ENCODE data around the gene PLA2G1B.

DNA sequence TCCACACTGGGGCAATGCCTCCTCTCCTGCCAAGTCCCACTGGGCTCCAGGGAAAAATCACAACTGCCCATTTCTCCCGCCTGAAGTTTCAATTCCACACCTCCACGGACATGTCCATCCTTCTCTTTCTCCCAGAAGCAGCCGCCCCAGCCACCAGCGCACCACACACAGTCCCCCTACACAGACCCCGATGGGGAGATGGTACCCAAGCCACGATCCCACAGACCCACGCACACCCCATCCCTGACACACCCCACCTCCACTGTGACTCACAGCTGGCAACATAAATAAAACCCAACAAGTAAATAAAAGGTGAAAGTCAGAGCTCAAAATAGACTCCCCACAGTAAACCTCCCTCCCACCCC is 38.7 kb upstream of the PLA2G1B start:
- TF ChIP-seq CTCF (IDR thresholded peaks at IDR 0.05): no peak
- no peak for TF ChIP-seq POLR2AphosphoS5 (IDR thresholded peaks at IDR 0.05)

Measured in sigmoid colon (tissue), 4 donors.